ENCODE measurements around the gene FRY.

The FRY gene

DNA sequence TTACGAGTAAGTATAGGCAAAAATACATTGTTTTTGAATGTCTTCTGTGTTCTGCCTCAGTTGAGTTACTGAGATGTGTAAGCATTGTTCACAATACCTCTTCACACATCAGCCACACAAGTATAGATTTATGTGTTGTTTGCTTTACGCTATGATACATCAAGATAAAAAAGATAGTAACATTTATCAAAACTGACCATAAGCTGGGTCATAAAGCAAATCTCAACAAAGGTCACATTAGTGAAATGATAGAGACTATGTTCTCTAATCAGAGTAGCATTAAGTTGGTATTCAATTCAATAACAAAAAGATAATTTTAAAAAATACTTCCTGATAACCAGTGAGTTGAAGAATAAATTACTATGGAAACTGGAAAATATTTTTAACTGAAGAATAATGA is 156.1 kb downstream of the FRY start:
- TF ChIP-seq POLR2A (IDR thresholded peaks at IDR 0.05; ENCODE audit: low read depth, low read length): no peak
- DNase-seq (ENCODE audit: insufficient read length, low spot score): no peak
- FAIRE-seq: no peak

DNA sequence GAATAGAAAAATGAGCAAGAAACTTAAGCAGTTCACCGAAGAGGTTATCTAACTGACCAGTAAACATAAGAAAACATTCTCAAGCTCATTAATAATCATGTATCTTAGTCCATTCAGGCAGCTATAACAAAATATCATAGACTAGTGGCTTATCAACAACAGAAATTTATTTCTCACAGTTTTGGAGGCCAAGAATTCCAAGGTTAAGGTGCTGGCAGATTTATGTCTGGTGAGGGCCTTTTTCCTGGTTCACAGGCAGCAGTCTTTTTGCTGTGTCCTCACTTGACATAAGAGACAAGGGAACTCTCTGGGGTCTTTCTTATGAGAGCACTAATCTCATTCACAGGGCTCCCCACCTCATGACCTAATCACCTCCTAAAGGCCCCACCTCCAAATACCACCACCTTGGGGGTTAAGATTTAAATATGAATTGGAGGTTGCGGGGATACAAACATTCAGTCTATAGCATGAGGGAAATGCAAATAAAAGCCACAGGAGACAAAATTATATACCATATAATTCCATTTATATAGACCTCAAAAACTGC is 160.0 kb downstream of the FRY start:
- DNase-seq (ENCODE audit: insufficient read length, low spot score): no peak
- FAIRE-seq: no peak

DNA sequence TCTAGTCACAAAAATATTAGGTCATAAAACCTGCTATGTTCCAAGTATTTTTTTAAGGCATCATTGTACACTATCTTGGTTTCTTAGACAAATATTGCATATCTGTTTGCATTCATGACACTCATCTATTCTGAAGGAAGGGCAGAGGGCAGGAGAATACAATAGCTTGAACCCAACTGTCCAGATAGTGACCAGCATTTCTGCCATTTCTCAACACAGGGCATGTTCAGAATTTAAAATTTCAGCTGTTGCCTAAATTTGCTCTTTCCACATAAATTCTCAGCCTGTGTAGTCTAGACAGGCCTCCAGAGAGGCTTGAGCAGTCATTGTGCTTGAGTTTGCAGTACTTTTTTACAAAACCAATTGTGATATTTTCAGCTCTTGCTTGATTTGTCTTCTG is 164.1 kb downstream of the FRY start:
- no peak for DNase-seq (ENCODE audit: insufficient read length, low spot score)
- TF ChIP-seq POLR2A (IDR thresholded peaks at IDR 0.05; ENCODE audit: low read depth, low read length): no peak
- no peak for FAIRE-seq

More for the DNA sequence above, 160.0 kb downstream of the FRY start:
- TF ChIP-seq POLR2A (IDR thresholded peaks at IDR 0.05; ENCODE audit: low read depth, low read length): no peak

- no peak for TF ChIP-seq POLR2A (IDR thresholded peaks at IDR 0.05; ENCODE audit: low read depth, low read length)
- FAIRE-seq: no peak
- no peak for DNase-seq (ENCODE audit: insufficient read length, low spot score)
Measured at GRCh38 chr13:32199168-32199567, 167.6 kb downstream of the FRY start.

DNA sequence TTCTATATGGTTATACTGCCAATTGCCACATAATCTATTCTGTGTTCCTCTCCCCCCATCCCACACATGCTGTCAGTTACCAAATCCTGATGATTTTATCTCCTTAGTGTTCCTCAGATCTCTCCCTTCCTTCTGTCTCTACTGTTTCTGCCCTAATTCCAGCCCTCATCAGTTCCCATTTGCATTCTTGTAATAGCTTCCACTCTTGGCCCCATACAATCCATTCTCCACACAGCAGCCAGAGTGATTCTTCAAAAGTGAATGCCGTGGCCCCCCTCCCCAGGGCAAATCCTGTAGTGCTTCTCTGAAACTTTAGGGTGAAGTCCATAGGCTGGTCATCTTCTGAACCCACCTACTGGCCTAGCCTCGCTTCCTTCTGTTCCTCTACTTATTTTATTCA is 169.2 kb downstream of the FRY start:
- FAIRE-seq (no peak), DNase-seq (ENCODE audit: insufficient read length, low spot score) (no peak)
- TF ChIP-seq POLR2A (IDR thresholded peaks at IDR 0.05; ENCODE audit: low read depth, low read length): no peak

GRCh38 chr13:32201809-32202208 is 170.2 kb downstream of the FRY start:
- no peak for TF ChIP-seq POLR2A (IDR thresholded peaks at IDR 0.05; ENCODE audit: low read depth, low read length)
- DNase-seq (ENCODE audit: insufficient read length, low spot score) (no peak), FAIRE-seq (no peak)

DNA sequence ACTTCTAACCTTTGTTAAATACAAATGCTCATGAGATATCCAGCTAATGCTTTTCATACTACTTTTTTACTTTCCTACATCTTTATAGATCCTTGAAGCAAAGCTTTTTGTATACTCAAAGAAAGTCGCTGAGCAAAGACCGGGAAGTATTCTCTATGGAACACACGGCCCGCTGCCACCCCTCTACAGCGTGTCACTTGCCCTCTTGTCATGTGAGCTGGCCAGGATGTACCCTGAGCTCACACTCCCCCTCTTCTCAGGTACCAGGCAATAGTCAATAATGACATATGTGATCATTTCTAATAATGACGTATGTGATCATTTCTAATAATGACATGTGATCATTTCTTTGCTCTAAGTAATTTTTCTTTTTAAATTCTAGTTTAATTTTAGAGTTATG is 170.7 kb downstream of the FRY start:
- FAIRE-seq (no peak), DNase-seq (ENCODE audit: insufficient read length, low spot score) (no peak)
- TF ChIP-seq POLR2A (IDR thresholded peaks at IDR 0.05; ENCODE audit: low read depth, low read length): no peak

DNA sequence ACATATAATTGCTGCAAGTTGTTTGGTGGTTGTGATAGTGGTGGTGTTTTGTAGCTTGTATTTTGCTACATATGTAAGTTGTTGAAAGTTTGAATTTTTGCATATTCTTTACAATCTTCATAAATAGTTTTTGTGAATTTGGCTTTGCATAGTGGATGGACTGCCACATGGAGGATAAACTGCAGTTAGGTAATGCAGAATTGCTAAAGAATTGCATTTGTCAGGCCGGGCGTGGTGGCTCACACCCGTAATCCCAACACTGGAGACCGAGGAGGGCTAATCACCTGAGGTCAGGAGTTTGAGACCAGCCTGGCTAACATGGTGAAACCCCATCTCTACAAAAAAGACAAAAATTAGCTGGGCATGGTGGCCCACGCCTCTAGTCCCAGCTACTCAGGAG is 171.6 kb downstream of the FRY start:
- DNase-seq (ENCODE audit: insufficient read length, low spot score) (no peak), FAIRE-seq (no peak)
- TF ChIP-seq POLR2A (IDR thresholded peaks at IDR 0.05; ENCODE audit: low read depth, low read length): no peak

DNA sequence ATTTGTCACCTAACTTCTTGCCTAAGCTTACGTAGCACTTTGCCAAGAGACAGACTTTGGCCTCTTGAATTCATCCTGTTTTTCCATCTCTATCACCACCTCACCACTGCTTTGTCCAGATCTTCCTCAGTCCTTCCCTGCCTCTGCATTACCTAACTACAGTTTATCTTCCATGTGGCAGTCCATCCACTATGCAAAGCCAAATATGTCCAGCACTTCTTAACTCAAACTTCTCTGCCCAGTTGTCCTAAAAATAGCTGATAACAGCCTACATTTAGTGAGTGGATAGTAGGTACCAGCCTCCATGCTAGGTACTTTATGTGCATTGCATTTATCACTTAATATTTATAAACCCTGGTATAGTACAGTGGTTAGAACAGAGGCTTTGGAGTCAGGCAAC is 172.2 kb downstream of the FRY start:
- FAIRE-seq (no peak), DNase-seq (ENCODE audit: insufficient read length, low spot score) (no peak)
- TF ChIP-seq POLR2A (IDR thresholded peaks at IDR 0.05; ENCODE audit: low read depth, low read length): no peak

DNA sequence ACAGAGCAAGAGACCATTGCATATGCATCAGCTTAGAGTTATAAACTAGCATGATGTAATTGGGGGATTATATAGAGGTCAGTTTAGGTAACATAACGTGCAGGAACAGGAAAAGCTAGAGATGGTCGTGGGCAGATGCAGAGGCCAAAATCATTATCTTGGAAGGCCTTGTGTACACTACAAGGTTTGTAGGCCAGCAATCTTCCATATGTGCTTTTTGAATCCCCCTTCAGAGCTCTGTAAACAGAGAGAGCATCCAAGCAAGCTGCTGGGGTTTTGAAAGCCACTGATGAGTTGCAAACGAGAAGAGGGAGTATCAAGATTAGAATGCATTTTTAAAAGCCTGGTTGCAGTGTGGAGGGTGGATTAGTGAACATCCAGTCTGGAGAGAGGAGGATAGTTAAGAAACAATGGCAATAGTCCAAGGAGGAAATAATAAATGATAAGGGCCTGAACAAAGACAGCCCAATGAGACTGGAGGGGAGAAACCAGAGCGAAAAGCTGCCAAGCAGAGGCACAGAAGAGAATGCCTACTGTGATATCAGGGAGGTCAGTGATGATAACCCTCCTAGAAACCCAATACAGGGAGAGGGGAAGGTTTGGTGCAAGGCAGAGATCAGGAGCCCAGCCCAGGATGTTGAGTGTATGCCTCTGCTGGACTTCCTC is 174.0 kb downstream of the FRY start:
- FAIRE-seq (no peak), DNase-seq (ENCODE audit: insufficient read length, low spot score) (no peak)
- no peak for TF ChIP-seq POLR2A (IDR thresholded peaks at IDR 0.05; ENCODE audit: low read depth, low read length)

- FAIRE-seq (no peak), DNase-seq (ENCODE audit: insufficient read length, low spot score) (no peak)
- no peak for TF ChIP-seq POLR2A (IDR thresholded peaks at IDR 0.05; ENCODE audit: low read depth, low read length)
Measured at GRCh38 chr13:32206097-32206740, 174.6 kb downstream of the FRY start.

GRCh38 chr13:32208860-32209259 is 177.3 kb downstream of the FRY start:
- DNase-seq (ENCODE audit: insufficient read length, low spot score): no peak
- no peak for TF ChIP-seq POLR2A (IDR thresholded peaks at IDR 0.05; ENCODE audit: low read depth, low read length)
- no peak for FAIRE-seq

GRCh38 chr13:32209652-32210051 is 178.1 kb downstream of the FRY start:
- TF ChIP-seq POLR2A (IDR thresholded peaks at IDR 0.05; ENCODE audit: low read depth, low read length): no peak
- FAIRE-seq (no peak), DNase-seq (ENCODE audit: insufficient read length, low spot score) (no peak)

DNA sequence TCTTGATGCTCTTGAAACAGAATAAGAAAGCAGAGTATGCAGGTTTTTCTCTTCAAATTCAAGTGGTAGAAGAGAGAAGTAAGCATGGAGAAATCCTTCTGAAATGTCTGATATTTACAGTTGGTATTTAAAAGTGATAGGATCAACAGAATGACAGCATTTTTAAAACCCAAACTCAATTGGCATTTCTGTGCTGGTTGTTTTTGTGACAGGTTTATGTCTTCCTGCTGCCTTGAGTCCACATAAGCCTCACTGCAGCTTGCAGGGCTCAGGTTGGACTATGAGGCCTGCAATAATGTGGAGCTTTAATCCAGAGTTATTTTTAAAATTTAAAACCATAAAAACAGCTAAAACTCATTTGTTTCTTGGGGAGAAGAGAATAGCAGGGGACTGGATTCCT is 178.5 kb downstream of the FRY start:
- TF ChIP-seq POLR2A (IDR thresholded peaks at IDR 0.05; ENCODE audit: low read depth, low read length): no peak
- DNase-seq (ENCODE audit: insufficient read length, low spot score) (no peak), FAIRE-seq (no peak)

GRCh38 chr13:32211813-32212212 is 180.2 kb downstream of the FRY start:
- TF ChIP-seq POLR2A (IDR thresholded peaks at IDR 0.05; ENCODE audit: low read depth, low read length): no peak
- FAIRE-seq: no peak
- no peak for DNase-seq (ENCODE audit: insufficient read length, low spot score)

All from H54 (cell line).